Heart left ventricle (tissue), 13 donors: Measurements from ENCODE around the gene SMC3.
"Not testable (repeated sequence)": the region's sequence is repeated elsewhere in the genome, so short reads cannot be mapped to it uniquely, and the experiment has no call there.

ENCODE experiments used
- POLR2A ChIP-seq, 2 donors: fragments of 450-650 bp; IDR thresholded peaks; one replicate each; pipeline ENCODE4 v1.6.1; 2017; ENCODE audit warnings: antibody characterized with exemption in 2 of 2, mild to moderate bottlenecking in 2 of 2, moderate library complexity in 2 of 2
- TF ChIP-seq, protein P1 (sequence below), 12 donors: fragments of 200-600 bp; sonication (generic) in 4 of 12; IDR thresholded peaks; one replicate each; pipeline versions ENCODE4 v1.5.0 to v1.8.0; 2018 to 2022; ENCODE audit warnings: antibody characterized with exemption in 12 of 12, mild to moderate bottlenecking in 5 of 12
- donor health status: ischemic (EF 13 %, LVEDD 7.1; RV severe dilation, severe dysfunction).
- donor health status: DM: no; HTN: yes; CAD: no.
- donor health status: DM: no; HTN: no; CAD: no.
- donor health status: ischemic (EF 25% LVEDD 6.9; RV normal size, moderate dysfunction).
- donor health status: ischemic (EF 25% LVEDD 5.7; RV mildly dilated, moderate dysfunction).
- donor health status: ischemic (EF 35%, LVEDD 5.7; RV mildly dilated, moderate dysfunction).
- donor health status: nonischemic (EF 11% LVEDD 7.7; RV severe dilation, severe dysfunction).
- donor health status: DM: yes; HTN: yes; CAD: no.
- donor health status: PGD.
- donor health status: ischemic (EF 29% LVEDD 5.4; RV normal size, mild dysfunction).
- donor health status: nonischemic (EF 23%, LVEDD 6.1; RV moderate dilation, normal function).

DNA sequence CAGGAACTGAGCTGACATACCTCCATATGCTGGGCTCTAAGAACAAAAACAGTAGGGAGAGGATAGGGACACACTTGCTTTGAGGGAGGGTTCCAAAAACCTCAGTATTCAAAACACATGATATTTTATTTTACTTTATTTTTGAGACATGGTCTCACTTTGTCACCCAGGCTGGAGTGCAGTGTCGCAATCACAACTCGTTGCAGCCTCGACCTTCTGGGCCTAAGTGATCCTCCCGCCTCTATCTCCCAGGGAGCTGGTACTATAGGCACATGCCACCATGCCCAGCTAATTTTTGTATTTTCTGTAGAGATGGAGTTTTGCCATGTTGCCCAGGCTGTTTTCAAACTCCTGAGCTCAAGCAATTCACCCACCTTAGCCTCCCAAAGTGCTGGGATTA, 34.9 kb upstream of the SMC3 start:
- TF ChIP-seq, protein P1, sequence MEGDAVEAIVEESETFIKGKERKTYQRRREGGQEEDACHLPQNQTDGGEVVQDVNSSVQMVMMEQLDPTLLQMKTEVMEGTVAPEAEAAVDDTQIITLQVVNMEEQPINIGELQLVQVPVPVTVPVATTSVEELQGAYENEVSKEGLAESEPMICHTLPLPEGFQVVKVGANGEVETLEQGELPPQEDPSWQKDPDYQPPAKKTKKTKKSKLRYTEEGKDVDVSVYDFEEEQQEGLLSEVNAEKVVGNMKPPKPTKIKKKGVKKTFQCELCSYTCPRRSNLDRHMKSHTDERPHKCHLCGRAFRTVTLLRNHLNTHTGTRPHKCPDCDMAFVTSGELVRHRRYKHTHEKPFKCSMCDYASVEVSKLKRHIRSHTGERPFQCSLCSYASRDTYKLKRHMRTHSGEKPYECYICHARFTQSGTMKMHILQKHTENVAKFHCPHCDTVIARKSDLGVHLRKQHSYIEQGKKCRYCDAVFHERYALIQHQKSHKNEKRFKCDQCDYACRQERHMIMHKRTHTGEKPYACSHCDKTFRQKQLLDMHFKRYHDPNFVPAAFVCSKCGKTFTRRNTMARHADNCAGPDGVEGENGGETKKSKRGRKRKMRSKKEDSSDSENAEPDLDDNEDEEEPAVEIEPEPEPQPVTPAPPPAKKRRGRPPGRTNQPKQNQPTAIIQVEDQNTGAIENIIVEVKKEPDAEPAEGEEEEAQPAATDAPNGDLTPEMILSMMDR (IDR thresholded peaks at IDR 0.05), result not testable (repeated sequence)
- TF ChIP-seq POLR2A (IDR thresholded peaks at IDR 0.05), result not testable (repeated sequence)
